Mesendoderm (in vitro differentiated cells): Measurements from ENCODE around the gene ETFDH.

Experiments used
- DNase-seq: peaks from one replicate; pipeline ENCODE4 v3.0.0; 2013
- H2AK5ac ChIP-seq: 2 replicates; pipeline ENCODE4 v1.6.1; 2013; ENCODE audit warnings: low read length, inconsistent platforms
- H2BK120ac ChIP-seq: 2 replicates; pipeline ENCODE4 v1.6.1; 2013; ENCODE audit warnings: low read depth, mild to moderate bottlenecking, low read length, moderate library complexity, mixed read lengths
- H2BK15ac ChIP-seq: replicated peaks from 2 replicates; pipeline ENCODE4 v1.6.1; 2013; ENCODE audit warnings: low read depth, mild to moderate bottlenecking, moderate library complexity
- H2BK5ac ChIP-seq: 2 replicates; pipeline ENCODE4 v1.6.1; 2013; ENCODE audit warnings: low read length, inconsistent platforms
- H3K18ac ChIP-seq: 2 replicates; pipeline ENCODE4 v1.6.1; 2013; ENCODE audit warnings: mild to moderate bottlenecking, low read length, mixed read lengths
- H3K23ac ChIP-seq: one replicate; pipeline ENCODE4 v1.6.1; 2013; ENCODE audit warnings: low read length
- H3K27ac ChIP-seq: 2 replicates; pipeline ENCODE4 v1.5.1; 2013; ENCODE audit warnings: low read depth, mild to moderate bottlenecking, inconsistent platforms, low read length, moderate library complexity
- H3K27me3 ChIP-seq: 2 replicates; pipeline ENCODE4 v1.6.1; 2013; ENCODE audit warnings: low read length, control low read depth, mild to moderate bottlenecking, inconsistent platforms; ENCODE audit not compliant: insufficient read depth, poor library complexity
- H3K36me3 ChIP-seq: 2 replicates; pipeline ENCODE4 v1.6.1; 2013; ENCODE audit warnings: low read length, inconsistent platforms; ENCODE audit not compliant: control insufficient read depth, insufficient read depth
- H3K4ac ChIP-seq: one replicate; pipeline ENCODE4 v1.6.1; 2013; ENCODE audit warnings: low read depth, mild to moderate bottlenecking, low read length, moderate library complexity
- H3K4me1 ChIP-seq: 2 replicates; pipeline ENCODE4 v1.6.1; 2013; ENCODE audit warnings: low read depth, low read length, inconsistent platforms; ENCODE audit not compliant: control insufficient read depth
- H3K4me2 ChIP-seq: 2 replicates; pipeline ENCODE4 v1.6.1; 2013; ENCODE audit warnings: low read length
- H3K4me3 ChIP-seq: 2 replicates; pipeline ENCODE4 v1.5.1; 2013; ENCODE audit warnings: mild to moderate bottlenecking, low read length
- H3K56ac ChIP-seq: one replicate; pipeline ENCODE4 v1.6.1; 2013; ENCODE audit warnings: low read length
- H3K79me1 ChIP-seq: 2 replicates; pipeline ENCODE4 v1.6.1; 2013; ENCODE audit warnings: low read length, inconsistent platforms
- H3K79me2 ChIP-seq: 2 replicates; pipeline ENCODE4 v1.6.1; 2013; ENCODE audit warnings: mild to moderate bottlenecking, low read length; ENCODE audit not compliant: control insufficient read depth, insufficient read depth
- H3K9ac ChIP-seq: 2 replicates; pipeline ENCODE4 v1.6.1; 2013; ENCODE audit warnings: low read length, inconsistent platforms
- H4K5ac ChIP-seq: one replicate; pipeline ENCODE4 v1.6.1; 2013; ENCODE audit warnings: low read length
- H4K8ac ChIP-seq: one replicate; pipeline ENCODE4 v1.6.1; 2013; ENCODE audit warnings: low read depth, mild to moderate bottlenecking, control low read depth, low read length, moderate library complexity
- WGBS: extraction: QIAGEN DNeasy Blood & Tissue Kit; methylation state at CpG from one replicate; pipeline ENCODE4 v1.1.7; 2013; ENCODE audit warnings: low lambda C conversion rate, missing lambda C conversion rate; ENCODE audit not compliant: insufficient coverage; ENCODE audit errors: extremely low coverage; 5-methylcytosine and 5-hydroxymethylcytosine counted together

The ETFDH gene

DNA sequence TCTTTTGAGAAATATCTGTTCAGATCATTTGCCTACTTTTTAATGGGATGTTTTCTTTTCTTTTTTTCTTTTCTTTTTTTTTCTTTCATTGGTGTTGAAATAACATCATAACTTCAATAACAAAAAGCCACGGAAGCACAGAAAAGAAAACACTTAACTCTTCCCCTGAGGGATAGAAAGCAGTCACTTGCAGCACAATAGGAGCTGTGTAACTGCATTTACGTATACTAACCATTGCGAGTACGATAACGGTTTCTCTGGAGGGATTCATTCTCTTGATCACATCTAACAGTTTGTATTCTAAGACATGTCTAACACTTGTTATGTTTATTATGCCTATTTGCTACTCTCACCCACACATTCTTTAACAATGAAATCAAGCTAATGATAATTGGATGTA lies 27.7 kb upstream of the ETFDH start:
- H3K56ac ChIP-seq = no peak overlapping the region
- H2BK15ac ChIP-seq = no peak overlapping the region
- no peak overlapping the region for H3K4ac ChIP-seq
- no peak for DNase-seq
- no peak overlapping the region for H4K8ac ChIP-seq
- no peak overlapping the region for H2BK5ac ChIP-seq
- no peak overlapping the region for H3K4me3 ChIP-seq
- no peak overlapping the region for H3K18ac ChIP-seq
- no peaks in the 10 kb centered on the region for H3K36me3 ChIP-seq
- no peak overlapping the region for H3K9ac ChIP-seq
- WGBS = no CpG with 5 or more reads among the region's 5 CpGs
- H3K4me2 ChIP-seq = no peak overlapping the region
- H3K27ac ChIP-seq = no peak overlapping the region
- no peak overlapping the region for H3K23ac ChIP-seq
- H2AK5ac ChIP-seq = no peak overlapping the region
- H2BK120ac ChIP-seq = no peak overlapping the region
- H3K79me2 ChIP-seq = no peaks in the 10 kb centered on the region
- H3K79me1 ChIP-seq = no peaks in the 10 kb centered on the region
- no peak overlapping the region for H4K5ac ChIP-seq
- no peaks in the 10 kb centered on the region for H3K4me1 ChIP-seq
- no peaks in the 10 kb centered on the region for H3K27me3 ChIP-seq

DNA sequence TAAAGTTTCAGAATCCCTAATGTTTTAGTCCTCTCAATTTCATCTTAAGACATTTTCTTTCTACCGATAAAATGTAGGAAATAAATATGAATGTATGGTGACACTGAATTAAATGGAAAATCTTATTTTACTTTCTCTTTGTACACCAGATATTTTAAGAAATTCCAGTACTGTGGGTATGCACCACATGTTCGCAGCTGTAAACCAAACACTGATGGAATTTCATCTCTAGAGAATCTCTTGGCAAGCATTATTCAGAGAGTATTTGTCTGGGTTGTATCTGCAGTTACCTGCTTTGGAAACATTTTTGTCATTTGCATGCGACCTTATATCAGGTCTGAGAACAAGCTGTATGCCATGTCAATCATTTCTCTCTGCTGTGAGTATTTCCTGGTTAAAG lies 27.3 kb upstream of the ETFDH start:
- Histone ChIP-seq H3K4me2 (no peak overlapping the region), H3K4me3 (no peak overlapping the region), H3K23ac (no peak overlapping the region), H3K4ac (no peak overlapping the region), H3K79me1 (no peaks in the 10 kb centered on the region), H3K9ac (no peak overlapping the region), H2AK5ac (no peak overlapping the region), H3K36me3 (no peaks in the 10 kb centered on the region), H2BK5ac (no peak overlapping the region), H2BK15ac (no peak overlapping the region), H3K56ac (no peak overlapping the region), H4K8ac (no peak overlapping the region), H4K5ac (no peak overlapping the region), H3K18ac (no peak overlapping the region), H2BK120ac (no peak overlapping the region), H3K4me1 (no peaks in the 10 kb centered on the region), H3K27ac (no peak overlapping the region), H3K79me2 (no peaks in the 10 kb centered on the region), H3K27me3 (no peaks in the 10 kb centered on the region)
- WGBS = no CpG with 5 or more reads among the region's 3 CpGs
- no peak for DNase-seq

DNA sequence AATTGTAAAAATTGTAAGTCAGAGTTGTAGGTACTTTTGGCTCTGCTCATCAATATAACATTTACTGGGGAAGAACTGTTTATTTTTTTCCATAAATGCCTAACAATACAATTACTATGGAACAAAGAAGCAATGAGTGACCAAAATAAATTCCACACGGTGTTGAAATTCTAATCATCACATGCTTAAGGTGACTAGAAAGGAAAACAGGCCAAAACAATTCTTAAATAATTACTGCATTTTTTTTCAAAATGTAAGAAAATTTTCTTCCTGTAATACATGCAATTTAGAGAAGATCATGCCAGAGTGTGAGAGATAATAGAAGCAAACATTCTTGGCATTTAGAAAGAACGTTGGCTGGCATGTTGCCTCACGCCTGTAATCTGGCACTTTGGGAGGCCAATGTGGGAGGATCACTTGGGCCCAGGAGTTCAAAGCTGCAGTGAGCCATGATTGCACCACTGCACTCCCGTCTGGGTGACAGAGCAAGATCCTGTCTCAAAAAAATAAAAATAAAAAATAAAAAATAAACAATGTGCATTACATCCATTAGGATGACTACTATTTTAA lies 22.9 kb upstream of the ETFDH start:
- H2AK5ac ChIP-seq = no peak overlapping the region
- no peak overlapping the region for H2BK5ac ChIP-seq
- H4K5ac ChIP-seq = no peak overlapping the region
- H3K23ac ChIP-seq = no peak overlapping the region
- no peak overlapping the region for H3K4me3 ChIP-seq
- no peaks in the 10 kb centered on the region for H3K36me3 ChIP-seq
- WGBS = no CpG with 5 or more reads among the region's 4 CpGs
- H3K18ac ChIP-seq = no peak overlapping the region
- no peaks in the 10 kb centered on the region for H3K79me1 ChIP-seq
- H2BK120ac ChIP-seq = no peak overlapping the region
- no peak overlapping the region for H3K4ac ChIP-seq
- no peaks in the 10 kb centered on the region for H3K79me2 ChIP-seq
- no peaks in the 10 kb centered on the region for H3K4me1 ChIP-seq
- no peaks in the 10 kb centered on the region for H3K27me3 ChIP-seq
- no peak overlapping the region for H3K4me2 ChIP-seq
- no peak overlapping the region for H3K27ac ChIP-seq
- no peak overlapping the region for H3K9ac ChIP-seq
- H2BK15ac ChIP-seq = no peak overlapping the region
- H3K56ac ChIP-seq = no peak overlapping the region
- DNase-seq = no peak
- H4K8ac ChIP-seq = no peak overlapping the region

DNA sequence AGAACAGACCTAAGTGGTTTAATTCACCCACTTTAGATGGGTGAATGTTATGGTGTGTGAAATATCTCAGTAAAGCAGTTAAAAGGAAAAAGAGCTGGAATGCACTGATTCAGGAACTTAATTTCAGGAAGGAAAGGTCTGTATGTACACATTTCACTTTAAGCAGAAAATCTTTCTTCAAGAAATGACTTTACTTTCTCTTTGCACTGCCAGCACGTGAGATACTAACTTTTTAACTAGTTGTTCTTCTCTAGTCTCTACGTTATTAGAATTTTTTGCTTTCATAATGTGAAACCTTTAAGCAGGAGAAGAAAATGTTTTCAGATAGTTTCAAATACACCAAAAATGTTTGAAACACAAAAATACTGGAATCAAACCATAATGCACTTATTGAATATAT lies 19.2 kb upstream of the ETFDH start:
- no peaks in the 10 kb centered on the region for H3K27me3 ChIP-seq
- H3K9ac ChIP-seq = no peak overlapping the region
- WGBS = no CpG with 5 or more reads among the region's 2 CpGs
- H2BK120ac ChIP-seq = no peak overlapping the region
- H3K79me1 ChIP-seq = no peaks in the 10 kb centered on the region
- H3K27ac ChIP-seq = no peak overlapping the region
- no peaks in the 10 kb centered on the region for H3K4me1 ChIP-seq
- no peak overlapping the region for H2AK5ac ChIP-seq
- no peak overlapping the region for H3K56ac ChIP-seq
- no peak overlapping the region for H4K8ac ChIP-seq
- no peaks in the 10 kb centered on the region for H3K36me3 ChIP-seq
- no peak overlapping the region for H2BK15ac ChIP-seq
- H2BK5ac ChIP-seq = no peak overlapping the region
- no peak overlapping the region for H4K5ac ChIP-seq
- no peaks in the 10 kb centered on the region for H3K79me2 ChIP-seq
- H3K4ac ChIP-seq = no peak overlapping the region
- no peak overlapping the region for H3K4me2 ChIP-seq
- H3K18ac ChIP-seq = no peak overlapping the region
- DNase-seq = no peak
- H3K23ac ChIP-seq = no peak overlapping the region
- no peak overlapping the region for H3K4me3 ChIP-seq

DNA sequence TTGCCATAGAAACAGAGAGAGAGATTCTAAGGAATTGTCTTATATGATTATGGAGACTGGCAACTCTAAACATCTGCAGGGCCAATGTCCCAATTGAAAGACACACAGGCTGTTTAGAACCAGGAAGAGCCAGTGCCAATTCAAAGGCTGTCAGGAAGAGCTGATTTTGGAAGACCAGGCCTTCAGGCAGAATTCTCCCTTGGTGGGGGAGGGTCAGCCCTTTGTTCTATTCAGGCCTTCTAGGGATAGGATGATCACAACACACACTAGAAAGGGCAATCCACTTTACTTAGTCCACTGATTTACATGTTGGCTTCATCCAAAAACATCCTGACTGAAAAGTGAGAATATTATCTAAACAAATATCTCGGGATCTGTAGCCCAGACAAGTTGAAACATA lies 15.7 kb upstream of the ETFDH start:
- no peak overlapping the region for H2BK5ac ChIP-seq
- H3K4me3 ChIP-seq = no peak overlapping the region
- no peak overlapping the region for H3K9ac ChIP-seq
- no peaks in the 10 kb centered on the region for H3K79me1 ChIP-seq
- no peak overlapping the region for H4K5ac ChIP-seq
- peak; percentile 76 for DNase-seq
- H2BK15ac ChIP-seq = no peak overlapping the region
- no peak overlapping the region for H3K4me2 ChIP-seq
- no peak overlapping the region for H3K27ac ChIP-seq
- H3K27me3 ChIP-seq = no peaks in the 10 kb centered on the region
- no peak overlapping the region for H2BK120ac ChIP-seq
- no peaks in the 10 kb centered on the region for H3K36me3 ChIP-seq
- H4K8ac ChIP-seq = no peak overlapping the region
- H2AK5ac ChIP-seq = no peak overlapping the region
- no peaks in the 10 kb centered on the region for H3K79me2 ChIP-seq
- H3K4ac ChIP-seq = no peak overlapping the region
- H3K23ac ChIP-seq = no peak overlapping the region
- H3K4me1 ChIP-seq = no peaks in the 10 kb centered on the region
- no peak overlapping the region for H3K18ac ChIP-seq
- no peak overlapping the region for H3K56ac ChIP-seq
- no CpG with 5 or more reads among the region's 1 CpG for WGBS

DNA sequence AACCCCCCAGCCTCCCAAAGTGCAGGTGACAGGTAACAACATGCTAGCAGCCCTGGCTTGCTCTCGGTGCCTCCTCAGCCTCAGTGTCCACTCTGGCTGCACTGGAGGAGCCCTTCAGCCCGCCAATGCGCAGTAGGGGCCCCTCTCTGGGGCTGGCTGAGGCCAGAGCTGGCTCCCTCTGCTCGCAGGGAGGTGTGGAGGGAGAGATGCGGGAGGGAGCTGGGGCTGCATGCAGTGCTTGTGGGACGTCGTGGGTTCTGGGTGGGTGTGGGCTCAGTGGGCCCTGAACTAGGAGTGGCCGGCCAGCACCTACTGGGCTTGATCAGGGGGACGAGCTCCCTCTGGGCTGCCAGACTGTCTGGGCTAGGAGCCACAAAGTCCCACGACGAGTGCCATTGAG lies 14.8 kb upstream of the ETFDH start:
- Histone ChIP-seq H3K79me1 (no peaks in the 10 kb centered on the region), H3K4me2 (no peak overlapping the region), H3K79me2 (no peaks in the 10 kb centered on the region), H3K4me1 (no peaks in the 10 kb centered on the region), H2BK120ac (no peak overlapping the region), H3K9ac (no peak overlapping the region), H2BK5ac (no peak overlapping the region), H2BK15ac (no peak overlapping the region), H3K18ac (no peak overlapping the region), H2AK5ac (no peak overlapping the region), H3K27ac (no peak overlapping the region), H3K4me3 (no peak overlapping the region), H3K4ac (no peak overlapping the region), H3K23ac (no peak overlapping the region), H4K5ac (no peak overlapping the region), H3K56ac (no peak overlapping the region), H4K8ac (no peak overlapping the region), H3K36me3 (no peaks in the 10 kb centered on the region), H3K27me3 (no peaks in the 10 kb centered on the region)
- no CpG with 5 or more reads among the region's 11 CpGs for WGBS
- DNase-seq = no peak
